H9 (cell line): ENCODE measurements around the gene ATPAF2. TPM values are rescaled to one million over a fixed set of nuclear protein-coding genes. Genes with fewer than 3 reads are reported as not detected.
A peak's percentile ranks its signal among the peaks of the same experiment; 100 is the strongest.

Experiments used
- DNase-seq: peaks from one replicate; pipeline ENCODE4 v3.0.0-alpha.2; 2017
- H2AFZ ChIP-seq: one replicate; pipeline ENCODE4 v1.6.1; 2013; ENCODE audit warnings: mild to moderate bottlenecking, low read length, control low read depth, moderate library complexity
- H2AK5ac ChIP-seq: 2 replicates; pipeline ENCODE4 v1.6.1; 2013; ENCODE audit warnings: low read length, control low read depth, mixed read lengths; ENCODE audit not compliant: insufficient read length
- H2BK120ac ChIP-seq: one replicate; pipeline ENCODE4 v1.6.1; 2013; ENCODE audit warnings: low read depth, mild to moderate bottlenecking, low read length, control low read depth, inconsistent platforms; ENCODE audit not compliant: poor library complexity, severe bottlenecking
- H2BK12ac ChIP-seq: 2 replicates; pipeline ENCODE4 v1.6.1; 2013; ENCODE audit warnings: low read length, control low read depth, mixed read lengths, low read depth; ENCODE audit not compliant: insufficient read length
- H2BK15ac ChIP-seq: 2 replicates; pipeline ENCODE4 v1.6.1; 2013; ENCODE audit warnings: low read depth, low read length, control low read depth
- H2BK20ac ChIP-seq: one replicate; pipeline ENCODE4 v1.6.1; 2013; ENCODE audit warnings: low read depth, mild to moderate bottlenecking, low read length, control low read depth, inconsistent platforms; ENCODE audit not compliant: poor library complexity, severe bottlenecking
- H2BK5ac ChIP-seq: 2 replicates; pipeline ENCODE4 v1.6.1; 2013; ENCODE audit warnings: low read length, control low read depth, mixed read lengths; ENCODE audit not compliant: insufficient read length
- H3K14ac ChIP-seq: 2 replicates; pipeline ENCODE4 v1.6.1; 2013; ENCODE audit warnings: low read length, control low read depth; ENCODE audit not compliant: insufficient read depth
- H3K18ac ChIP-seq: 2 replicates; pipeline ENCODE4 v1.6.1; 2013; ENCODE audit warnings: low read depth, mild to moderate bottlenecking, mixed read lengths, low read length, control low read depth; ENCODE audit not compliant: insufficient read length
- H3K23ac ChIP-seq: 2 replicates; pipeline ENCODE4 v1.6.1; 2013; ENCODE audit warnings: low read length, control low read depth, mixed read lengths, low read depth; ENCODE audit not compliant: insufficient read length
- H3K23me2 ChIP-seq: 2 replicates; pipeline ENCODE4 v1.6.1; 2013; ENCODE audit warnings: low read depth, mild to moderate bottlenecking, mixed read lengths, low read length, control low read depth; ENCODE audit not compliant: insufficient read length, poor library complexity, severe bottlenecking
- H3K27ac ChIP-seq: 2 replicates; pipeline ENCODE4 v1.5.1; 2013; ENCODE audit warnings: low read length, control low read depth, mixed read lengths, low read depth; ENCODE audit not compliant: insufficient read length
- H3K27me3 ChIP-seq: 2 replicates; pipeline ENCODE4 v1.6.1; 2013; ENCODE audit warnings: low read length, control low read depth, inconsistent platforms; ENCODE audit not compliant: insufficient read depth
- H3K4ac ChIP-seq: 2 replicates; pipeline ENCODE4 v1.6.1; 2013; ENCODE audit warnings: low read depth, mild to moderate bottlenecking, control low read depth, inconsistent platforms, low read length, moderate library complexity
- H3K4me1 ChIP-seq: 2 replicates; pipeline ENCODE4 v1.6.1; 2013; ENCODE audit warnings: low read length, control low read depth, inconsistent platforms; ENCODE audit not compliant: insufficient read depth
- H3K4me2 ChIP-seq: 2 replicates; pipeline ENCODE4 v1.6.1; 2013; ENCODE audit warnings: low read length, control low read depth, mixed read lengths; ENCODE audit not compliant: insufficient read length, insufficient read depth
- H3K56ac ChIP-seq: 2 replicates; pipeline ENCODE4 v1.6.1; 2013; ENCODE audit warnings: low read depth, mild to moderate bottlenecking, mixed read lengths, low read length, control low read depth; ENCODE audit not compliant: insufficient read length
- H3K79me1 ChIP-seq: 2 replicates; pipeline ENCODE4 v1.6.1; 2013; ENCODE audit warnings: low read depth, mild to moderate bottlenecking, moderate library complexity, low read length, control low read depth, inconsistent platforms; ENCODE audit not compliant: insufficient read depth, poor library complexity, severe bottlenecking
- H3K79me2 ChIP-seq: 2 replicates; pipeline ENCODE4 v1.6.1; 2013; ENCODE audit warnings: low read length, control low read depth, inconsistent platforms; ENCODE audit not compliant: insufficient read depth
- H3K9ac ChIP-seq: 2 replicates; pipeline ENCODE4 v1.6.1; 2013; ENCODE audit warnings: low read length, control low read depth, mixed read lengths; ENCODE audit not compliant: insufficient read length; ENCODE audit errors: extremely low read depth
- H3K9me3 ChIP-seq: one replicate; pipeline ENCODE4 v1.6.1; 2013; ENCODE audit warnings: low read depth, low read length, inconsistent platforms; ENCODE audit not compliant: control insufficient read depth
- H3T11ph ChIP-seq: one replicate; pipeline ENCODE4 v1.6.1; 2013; ENCODE audit warnings: mild to moderate bottlenecking, low read length, control low read depth, inconsistent platforms
- H4K20me1 ChIP-seq: one replicate; pipeline ENCODE4 v1.6.1; 2013; ENCODE audit not compliant: control insufficient read depth, insufficient read length, insufficient read depth
- H4K5ac ChIP-seq: 2 replicates; pipeline ENCODE4 v1.6.1; 2013; ENCODE audit warnings: low read depth, mild to moderate bottlenecking, mixed read lengths, low read length, control low read depth; ENCODE audit not compliant: insufficient read length
- H4K8ac ChIP-seq: replicated peaks from 2 replicates; pipeline ENCODE4 v1.6.1; 2013; ENCODE audit warnings: low read length, control low read depth, mixed read lengths, low read depth; ENCODE audit not compliant: insufficient read length
- H4K91ac ChIP-seq: 2 replicates; pipeline ENCODE4 v1.6.1; 2013; ENCODE audit warnings: low read depth, mild to moderate bottlenecking, moderate library complexity, mixed read lengths, low read length, control low read depth; ENCODE audit not compliant: insufficient read length
- H3K27ac Mint-ChIP-seq, 3 experiments: 2 replicates in 2 of 3; 3 replicates in 1 of 3; pipeline ENCODE4 v1.8.0; 2020 to 2021; ENCODE audit warnings: mixed read lengths in 3 of 3, mild to moderate bottlenecking in 1 of 3, moderate library complexity in 1 of 3
- H3K27me3 Mint-ChIP-seq: 2 replicates; pipeline ENCODE4 v1.8.0; 2021; ENCODE audit warnings: low read depth, mild to moderate bottlenecking, moderate library complexity, mixed read lengths
- H3K36me3 Mint-ChIP-seq, 3 experiments: 2 replicates in 2 of 3; 3 replicates in 1 of 3; pipeline ENCODE4 v1.8.0; 2020 to 2021; ENCODE audit warnings: low read depth in 3 of 3, mixed read lengths in 3 of 3; ENCODE audit not compliant: insufficient read depth in 1 of 3
- H3K4me1 Mint-ChIP-seq, 2 experiments: 2 replicates each; pipeline ENCODE4 v1.8.0; 2020; ENCODE audit warnings: mixed read lengths in 2 of 2
- H3K4me3 Mint-ChIP-seq, 2 experiments: 2 replicates in 1 of 2; 3 replicates in 1 of 2; pipeline ENCODE4 v1.8.0; 2020 to 2021; ENCODE audit warnings: mild to moderate bottlenecking in 2 of 2, mixed read lengths in 2 of 2, moderate library complexity in 1 of 2
- H3K9me3 Mint-ChIP-seq, 2 experiments: 2 replicates in 1 of 2; 3 replicates in 1 of 2; pipeline ENCODE4 v1.8.0; 2020; ENCODE audit warnings: mild to moderate bottlenecking in 2 of 2, mixed read lengths in 2 of 2, moderate library complexity in 1 of 2
- CTCF ChIP-seq: fragments of 200-600 bp; sonication (generic); conservative IDR thresholded peaks from 3 replicates; pipeline ENCODE4 v1.8.0; 2021; ENCODE audit warnings: antibody characterized with exemption, mild to moderate bottlenecking
- WGBS: extraction: QIAGEN DNeasy Blood & Tissue Kit; methylation state at CpG from one replicate; pipeline ENCODE4 v1.1.7; 2013; ENCODE audit warnings: missing lambda C conversion rate, low lambda C conversion rate, mixed read lengths; ENCODE audit not compliant: insufficient read length; ENCODE audit errors: extremely low coverage; 5-methylcytosine and 5-hydroxymethylcytosine counted together
- total RNA-seq: library from RNA; stranded (reverse); gene quantifications from 2 replicates; pipeline ENCODE4 v1.2.1, GENCODE V29; 2021

The ATPAF2 gene
- total RNA-seq, 1 experiment from 2014 or later, result 21.4 TPM

- Histone ChIP-seq H2BK5ac (no peak overlapping the region), H3K23me2 (no peaks in the 10 kb centered on the region), H3T11ph (no peak overlapping the region), H3K27me3 (no peaks in the 10 kb centered on the region), H2AK5ac (no peak overlapping the region), H2BK12ac (no peak overlapping the region), H3K14ac (no peak overlapping the region), H4K5ac (no peak overlapping the region), H3K56ac (no peak overlapping the region), H3K9me3 (no peaks in the 10 kb centered on the region), H3K79me2 (no peaks in the 10 kb centered on the region), H3K27ac (no peak overlapping the region), H3K23ac (no peak overlapping the region), H2BK120ac (no peak overlapping the region), H3K18ac (no peak overlapping the region), H3K4me1 (no peaks in the 10 kb centered on the region), H3K79me1 (no peaks in the 10 kb centered on the region), H2AFZ (no peak overlapping the region), H4K20me1 (no peaks in the 10 kb centered on the region), H3K4me2 (no peak overlapping the region), H2BK20ac (no peak overlapping the region), H2BK15ac (no peak overlapping the region), H4K8ac (no peak overlapping the region), H4K91ac (no peak overlapping the region), H3K9ac (no peak overlapping the region), H3K4ac (no peak overlapping the region)
- peak; percentile 72 for DNase-seq
- peaks cover 5 to 19% of the 10 kb centered on the region in 2 experiments for H3K4me1 Mint-ChIP-seq
- H3K36me3 Mint-ChIP-seq, result no peaks in the 10 kb centered on the region
- H3K27ac Mint-ChIP-seq, result no peak overlapping the region; a peak in 1 of 7 replicates
- H3K9me3 Mint-ChIP-seq, result no peaks in the 10 kb centered on the region
- WGBS, result no CpG with 5 or more reads among the region's 9 CpGs
- H3K27me3 Mint-ChIP-seq, result peaks cover 8% of the 10 kb centered on the region
- H3K4me3 Mint-ChIP-seq, result no peak overlapping the region; a peak in 1 of 5 replicates
- peak; percentile 63 for TF ChIP-seq CTCF
These were observed 34.1 kb downstream of the ATPAF2 start for GRCh38 chr17:18004884-18005305.
